ENCODE results near the gene NHP2.

GRCh38 chr5:178117923-178118701 lies 35.6 kb downstream of the NHP2 start:
- TF ChIP-seq, protein P1, sequence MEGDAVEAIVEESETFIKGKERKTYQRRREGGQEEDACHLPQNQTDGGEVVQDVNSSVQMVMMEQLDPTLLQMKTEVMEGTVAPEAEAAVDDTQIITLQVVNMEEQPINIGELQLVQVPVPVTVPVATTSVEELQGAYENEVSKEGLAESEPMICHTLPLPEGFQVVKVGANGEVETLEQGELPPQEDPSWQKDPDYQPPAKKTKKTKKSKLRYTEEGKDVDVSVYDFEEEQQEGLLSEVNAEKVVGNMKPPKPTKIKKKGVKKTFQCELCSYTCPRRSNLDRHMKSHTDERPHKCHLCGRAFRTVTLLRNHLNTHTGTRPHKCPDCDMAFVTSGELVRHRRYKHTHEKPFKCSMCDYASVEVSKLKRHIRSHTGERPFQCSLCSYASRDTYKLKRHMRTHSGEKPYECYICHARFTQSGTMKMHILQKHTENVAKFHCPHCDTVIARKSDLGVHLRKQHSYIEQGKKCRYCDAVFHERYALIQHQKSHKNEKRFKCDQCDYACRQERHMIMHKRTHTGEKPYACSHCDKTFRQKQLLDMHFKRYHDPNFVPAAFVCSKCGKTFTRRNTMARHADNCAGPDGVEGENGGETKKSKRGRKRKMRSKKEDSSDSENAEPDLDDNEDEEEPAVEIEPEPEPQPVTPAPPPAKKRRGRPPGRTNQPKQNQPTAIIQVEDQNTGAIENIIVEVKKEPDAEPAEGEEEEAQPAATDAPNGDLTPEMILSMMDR (conservative IDR thresholded peaks at IDR 0.05 in 1 of 2, IDR thresholded peaks at IDR 0.05 in 1 of 2; ENCODE audit: extremely low read depth in 1 of 2, insufficient read depth in 1 of 2, low read depth in 1 of 2, low read length in 2 of 2), result no peak
- no peak for TF ChIP-seq EZH2 (IDR thresholded peaks at IDR 0.05; ENCODE audit: borderline replicate concordance, low read length)

Measured in mammary epithelial cell (primary cell).